Activated CD8-positive, alpha-beta T cell treated with anti-CD3 and anti-CD28 coated beads for 36 hours (primary cell): ENCODE measurements around the gene ZFP3. TPM values are rescaled to one million over a fixed set of nuclear protein-coding genes. Genes with fewer than 3 reads are reported as not detected.
A peak's percentile ranks its signal among the peaks of the same experiment; 100 is the strongest.
"Not testable (repeated sequence)": the region's sequence is repeated elsewhere in the genome, so short reads cannot be mapped to it uniquely, and the experiment has no call there.

Experiments used
- ATAC-seq: fragments of 200-7000 bp; cut with Tn5 transposase; one replicate; pipeline ENCODE4 v1.10.0; 2021; ENCODE audit warnings: mild to moderate bottlenecking, moderate library complexity
- CTCF ChIA-PET: fragments of 350-600 bp; sonication (Branson Sonifier 250); formaldehyde crosslinking; loops from one replicate; lab custom pipeline; 2021; ENCODE audit warnings: antibody characterized with exemption; lab: Charles Lee
- POLR2A ChIA-PET: fragments of 350-600 bp; sonication (Branson Sonifier 250); formaldehyde crosslinking; loops from one replicate; lab custom pipeline; 2021; ENCODE audit warnings: antibody characterized with exemption; lab: Charles Lee
- DNase-seq: peaks from one replicate; pipeline ENCODE4 v3.0.0-alpha.2; 2020
- H3K27ac Mint-ChIP-seq: one replicate; pipeline ENCODE4 v1.8.0; 2021; ENCODE audit warnings: mild to moderate bottlenecking, mixed read lengths
- H3K27me3 Mint-ChIP-seq: one replicate; pipeline ENCODE4 v1.8.0; 2021; ENCODE audit warnings: mixed read lengths
- H3K36me3 Mint-ChIP-seq: one replicate; pipeline ENCODE4 v1.8.0; 2021; ENCODE audit warnings: low read depth, mixed read lengths
- H3K4me1 Mint-ChIP-seq: one replicate; pipeline ENCODE4 v1.8.0; 2021; ENCODE audit warnings: low read depth, mixed read lengths
- H3K4me3 Mint-ChIP-seq: one replicate; pipeline ENCODE4 v1.8.0; 2021; ENCODE audit warnings: mild to moderate bottlenecking, moderate library complexity, mixed read lengths
- H3K9me3 Mint-ChIP-seq: one replicate; pipeline ENCODE4 v1.8.0; 2021; ENCODE audit warnings: mixed read lengths
- CTCF ChIP-seq: fragments of 200-600 bp; IDR thresholded peaks from one replicate; pipeline ENCODE4 v1.8.0; 2022; ENCODE audit warnings: antibody characterized with exemption, mild to moderate bottlenecking
- intact Hi-C: fragments of 100-400 bp; cut with micrococcal nuclease; formaldehyde crosslinking; loops from one replicate; pipeline ENCODE4 v1.10.0; 2022
- total RNA-seq, 2 experiments: library from RNA; stranded (reverse); gene quantifications; one replicate each; pipeline ENCODE4 v1.2.3, GENCODE V29; 2021

Gene ZFP3
- 1 to 10 TPM; 1.5 to 1.9 TPM for total RNA-seq

GRCh38 chr17:5078106-5079028 is at the start of gene ZFP3:
Gene ZFP3, plus strand, starts transcription at chr17:5078467. Its CDS starts 13,038 bp downstream, at chr17:5091505.
- POLR2A ChIA-PET = interaction anchor here (0.7 to 2.4 kb wide), 9 partner anchors 11 to 141 kb away, joined by 3 to 12 read pairs (median 5); no protein-coding TSS in a partner anchor

GRCh38 chr17:5030168-5030567 is 48.1 kb upstream of the ZFP3 start:
- CTCF ChIA-PET = interaction anchor here (0.8 to 7.0 kb wide), 16 partner anchors 10 to 240 kb away, joined by 3 to 75 read pairs (median 5); partner anchors contain the start of genes CHRNE, INCA1 and KIF1C
- H3K36me3 Mint-ChIP-seq, ATAC-seq, DNase-seq, H3K27me3 Mint-ChIP-seq, H3K9me3 Mint-ChIP-seq, intact Hi-C loops: not testable (repeated sequence)
- POLR2A ChIA-PET = interaction anchor here (1.2 to 1.3 kb wide), 3 partner anchors 18 to 94 kb away, joined by 3 to 5 read pairs (median 4); no protein-coding TSS in a partner anchor
- H3K4me3 Mint-ChIP-seq = peak overlapping the region; percentile 66
- peak overlapping the region; percentile 83 for H3K27ac Mint-ChIP-seq
- H3K4me1 Mint-ChIP-seq = peaks cover 16% of the 10 kb centered on the region

More at GRCh38 chr17:5078106-5079028, at the start of gene ZFP3:
- Mint-ChIP-seq H3K27ac (peak within 1 kb of the TSS; percentile 85), H3K36me3 (peaks cover 22% of the 10 kb centered on the region), H3K4me1 (peaks cover 28% of the 10 kb centered on the region), H3K27me3 (no peaks in the 10 kb centered on the region), H3K4me3 (peak within 1 kb of the TSS; percentile 73), H3K9me3 (peaks cover 5% of the 10 kb centered on the region)
- intact Hi-C loops = no loop called here
- no peak for TF ChIP-seq CTCF
- CTCF ChIA-PET = interaction anchor here (0.7 to 3.3 kb wide), 6 partner anchors 11 to 84 kb away, joined by 3 to 16 read pairs (median 4); partner anchors contain the start of gene ZNF232
- DNase-seq (peak; percentile 89), ATAC-seq (peak; percentile 87)

- H3K27ac Mint-ChIP-seq = peak overlapping the region; percentile 83
- intact Hi-C loops = no loop called here
- DNase-seq (peak; percentile 93), ATAC-seq (peak; percentile 86)
- H3K4me1 Mint-ChIP-seq = peaks cover 16% of the 10 kb centered on the region
- TF ChIP-seq CTCF = peak; percentile 83
- peak overlapping the region; percentile 66 for H3K4me3 Mint-ChIP-seq
- no peaks in the 10 kb centered on the region for H3K27me3 Mint-ChIP-seq
- H3K36me3 Mint-ChIP-seq = no peaks in the 10 kb centered on the region
- no peaks in the 10 kb centered on the region for H3K9me3 Mint-ChIP-seq
- ChIA-PET POLR2A (interaction anchor here (1.0 to 1.7 kb wide), 5 partner anchors 9 to 454 kb away, joined by 3 to 5 read pairs (median 3); partner anchors contain the start of gene CAMTA2), CTCF (interaction anchor here (0.6 to 7.0 kb wide), 19 partner anchors 8 to 400 kb away, joined by 3 to 75 read pairs (median 4); partner anchors contain the start of gene CAMTA2)
These were observed 46.7 kb upstream of the ZFP3 start for GRCh38 chr17:5031365-5032082.

- DNase-seq = no peak
- intact Hi-C loops = no loop called here
- H3K27me3 Mint-ChIP-seq = no peaks in the 10 kb centered on the region
- POLR2A ChIA-PET = interaction anchor here (1.1 to 1.7 kb wide), 2 partner anchors 38 to 45 kb away, joined by 3 read pairs; partner anchors contain the start of gene CAMTA2
- H3K27ac Mint-ChIP-seq = no peak overlapping the region
- H3K4me3 Mint-ChIP-seq = no peak overlapping the region
- no peaks in the 10 kb centered on the region for H3K36me3 Mint-ChIP-seq
- no peak for ATAC-seq
- CTCF ChIA-PET = interaction anchor here (1.1 to 2.7 kb wide), 4 partner anchors 13 to 73 kb away, joined by 3 to 16 read pairs (median 4); no protein-coding TSS in a partner anchor
- H3K9me3 Mint-ChIP-seq = no peaks in the 10 kb centered on the region
- peaks cover 16% of the 10 kb centered on the region for H3K4me1 Mint-ChIP-seq
- TF ChIP-seq CTCF = no peak
These were observed 45.4 kb upstream of the ZFP3 start for GRCh38 chr17:5032865-5033264.
